Embryonic facial prominence (tissue), 1 donor: ENCODE measurements around the gene CIDEC.
"Not testable (repeated sequence)": the region's sequence is repeated elsewhere in the genome, so short reads cannot be mapped to it uniquely, and the experiment has no call there.

Experiments used
- DNase-seq: peaks from one replicate; pipeline ENCODE4 v3.0.0-alpha.2; 2016; ENCODE audit errors: extremely low spot score

The CIDEC gene

GRCh38 chr3:9901967-9902366 is 21.9 kb upstream of the CIDEC start:
- no peak for DNase-seq

GRCh38 chr3:9900965-9901415 is 20.9 kb upstream of the CIDEC start:
- not testable (repeated sequence) for DNase-seq

DNA sequence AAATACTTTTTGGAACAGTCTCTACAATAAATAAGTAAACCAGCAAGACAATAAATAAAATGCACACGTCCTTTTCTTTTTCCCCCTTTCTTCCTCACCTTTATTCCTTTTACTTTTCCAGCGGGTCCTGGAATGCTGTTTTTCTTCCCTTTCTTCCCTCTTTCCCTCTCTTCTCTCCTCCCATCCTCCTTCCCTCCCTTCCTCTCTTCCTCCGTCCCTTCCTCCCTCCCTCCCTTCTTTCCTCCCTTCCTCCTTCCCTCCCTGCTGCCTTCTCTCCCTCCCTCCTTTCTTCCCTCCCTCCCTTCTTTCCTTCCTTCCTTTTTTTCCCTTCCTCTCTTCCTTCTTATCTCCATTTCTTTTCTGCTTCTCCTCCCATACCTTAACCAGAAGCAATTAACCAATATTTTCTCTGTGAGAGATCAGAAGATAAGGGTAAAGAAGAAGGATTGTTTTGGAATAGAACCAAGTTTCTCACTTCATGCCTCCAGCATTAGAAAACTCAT is 19.3 kb upstream of the CIDEC start:
- no peak for DNase-seq

DNA sequence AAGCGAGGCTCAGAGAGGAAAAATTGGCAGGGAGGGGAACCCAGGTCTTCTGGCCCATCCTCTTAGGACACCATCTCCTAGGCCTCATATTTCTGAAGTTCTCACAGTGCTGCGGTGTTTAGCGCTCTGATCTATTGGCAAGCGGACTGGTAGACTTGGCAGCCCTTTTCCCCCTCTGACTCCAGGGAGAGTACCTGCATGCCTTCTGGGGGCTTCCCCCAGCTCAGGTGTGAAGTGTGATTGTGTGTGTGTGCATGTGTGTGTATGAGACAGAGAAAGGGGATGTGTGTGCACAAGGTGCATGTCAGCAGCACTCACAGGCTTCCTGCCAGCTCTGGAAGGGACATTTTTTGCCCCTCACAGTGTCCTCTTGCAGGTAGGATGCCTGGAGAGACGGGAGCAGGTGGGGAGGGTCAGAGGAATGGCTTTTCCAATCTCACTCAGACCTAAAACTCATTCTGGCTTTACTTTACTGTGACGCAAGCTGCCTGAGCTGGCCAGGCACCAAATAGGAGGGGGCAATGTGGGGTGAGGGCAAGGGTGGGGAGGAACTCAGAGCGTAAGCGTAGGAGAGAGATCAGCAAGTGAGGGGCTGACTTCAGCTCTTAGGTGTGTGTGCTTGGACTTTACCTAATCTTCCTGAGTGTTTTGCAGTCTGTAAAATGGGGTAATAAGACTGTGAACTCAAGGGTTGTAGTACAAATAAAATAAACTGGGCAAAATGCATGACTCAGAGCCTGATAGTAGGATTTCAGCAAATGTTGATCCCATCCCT is 18.6 kb upstream of the CIDEC start:
- DNase-seq, result no peak

DNA sequence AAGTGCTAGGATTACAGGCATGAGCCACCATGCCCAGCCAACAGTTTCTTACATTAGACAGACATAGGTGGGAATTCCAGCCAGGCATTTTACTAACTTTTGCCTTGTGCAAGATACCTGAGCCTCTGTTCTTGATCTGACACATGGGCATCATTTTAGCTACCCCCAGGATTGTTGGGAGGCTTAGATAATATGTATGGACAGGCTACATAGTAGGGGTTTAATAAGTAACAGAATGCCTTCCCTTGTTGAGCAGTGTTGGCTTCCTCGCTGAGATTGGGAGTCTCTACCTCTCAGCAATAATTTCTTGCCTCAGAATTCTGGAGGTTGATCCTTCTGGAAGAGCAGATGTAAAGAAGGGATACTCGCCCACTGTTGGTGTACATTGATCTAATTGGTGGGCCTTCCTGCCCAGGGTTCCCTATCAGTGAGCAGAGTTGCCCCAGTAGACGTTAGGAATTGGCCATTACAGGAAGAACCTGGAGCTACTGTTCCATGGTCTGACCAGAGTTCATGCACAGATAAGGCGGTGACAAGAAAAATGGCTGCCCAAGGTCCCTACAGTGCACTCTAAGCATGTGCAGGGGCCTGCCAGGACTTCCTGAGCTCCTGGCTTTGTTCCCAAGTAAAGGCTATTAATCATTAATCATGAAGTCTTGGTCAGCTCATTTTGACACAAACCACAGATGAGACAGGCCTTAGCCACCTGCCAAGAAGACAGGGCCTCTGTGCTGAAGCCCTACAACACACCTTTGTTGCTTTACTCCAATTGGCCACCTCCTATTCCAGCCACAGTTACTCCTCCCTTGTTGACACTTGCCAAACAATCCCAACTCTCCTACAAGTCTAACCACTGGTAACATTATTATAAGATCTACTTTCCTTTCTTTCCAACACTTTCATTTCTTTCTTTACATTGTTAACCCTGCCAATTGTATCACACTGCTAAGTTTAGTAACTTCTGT is 17.6 kb upstream of the CIDEC start:
- no peak for DNase-seq

DNA sequence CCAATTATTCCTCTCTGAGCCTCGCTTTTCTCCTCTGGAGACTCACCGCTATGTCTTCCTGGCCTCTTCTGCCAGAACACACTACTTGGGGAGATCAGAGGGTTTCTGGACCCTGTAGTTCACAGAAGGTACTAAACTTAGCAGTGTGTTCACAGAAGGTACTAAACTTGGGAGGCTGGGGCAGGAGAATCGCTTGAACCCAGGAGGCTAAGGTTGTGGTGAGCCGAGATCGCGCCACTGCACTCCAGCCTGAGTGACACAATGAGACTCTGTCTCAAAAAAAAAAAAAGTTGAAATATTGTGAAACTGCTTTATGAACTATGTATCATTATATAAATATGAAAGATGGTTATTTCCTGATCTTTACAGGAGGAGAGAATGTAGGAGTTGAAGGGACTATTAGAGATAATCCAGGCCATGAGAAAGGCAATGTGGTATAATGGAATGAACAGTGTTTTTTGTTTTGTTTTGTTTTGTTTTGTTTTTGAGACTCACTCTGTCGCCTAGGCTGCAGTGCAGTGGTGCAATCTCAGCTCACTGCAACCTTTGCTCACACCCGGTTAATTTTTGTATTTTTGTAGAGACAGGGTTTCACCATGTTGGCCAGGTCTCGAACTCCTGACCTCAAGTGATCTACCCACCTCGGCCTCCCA is 16.8 kb upstream of the CIDEC start:
- not testable (repeated sequence) for DNase-seq

- not testable (repeated sequence) for DNase-seq
These were observed 15.7 kb upstream of the CIDEC start for GRCh38 chr3:9895715-9896114.

DNA sequence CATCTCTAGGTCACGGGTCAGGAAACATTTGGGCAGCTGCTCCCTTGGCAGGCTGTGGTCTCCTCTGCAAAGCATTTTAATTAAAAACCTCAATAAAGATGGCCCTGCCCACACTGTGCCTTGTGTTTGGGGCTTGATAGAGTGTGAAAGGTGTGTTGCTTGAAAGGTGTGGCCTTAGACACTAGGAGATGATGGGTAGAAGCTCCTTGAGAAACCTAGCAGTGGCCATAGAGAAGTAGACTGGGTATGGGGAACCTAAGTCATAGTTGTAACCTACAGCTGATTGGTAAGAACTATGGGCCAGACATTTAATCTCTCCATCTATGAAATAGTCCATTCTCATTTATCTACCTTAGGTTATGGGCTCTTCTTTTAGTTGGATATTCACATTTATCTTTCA is 13.7 kb upstream of the CIDEC start:
- DNase-seq, result no peak

GRCh38 chr3:9891072-9891622 is 11.1 kb upstream of the CIDEC start:
- no peak for DNase-seq

- peak; percentile 75 for DNase-seq
These were observed 10.4 kb upstream of the CIDEC start, which contains the start of gene JAGN1 for GRCh38 chr3:9890249-9891071. TSS of gene JAGN1 (plus strand) at chr3:9890610. CDS start at chr3:9890723, 113 bp downstream.

GRCh38 chr3:9889405-9889804 is 9.4 kb upstream of the CIDEC start:
- DNase-seq, result no peak

- no peak for DNase-seq
These were observed 8.5 kb upstream of the CIDEC start for GRCh38 chr3:9888540-9888939.

GRCh38 chr3:9887480-9887879 is 7.4 kb upstream of the CIDEC start:
- DNase-seq, result no peak

DNA sequence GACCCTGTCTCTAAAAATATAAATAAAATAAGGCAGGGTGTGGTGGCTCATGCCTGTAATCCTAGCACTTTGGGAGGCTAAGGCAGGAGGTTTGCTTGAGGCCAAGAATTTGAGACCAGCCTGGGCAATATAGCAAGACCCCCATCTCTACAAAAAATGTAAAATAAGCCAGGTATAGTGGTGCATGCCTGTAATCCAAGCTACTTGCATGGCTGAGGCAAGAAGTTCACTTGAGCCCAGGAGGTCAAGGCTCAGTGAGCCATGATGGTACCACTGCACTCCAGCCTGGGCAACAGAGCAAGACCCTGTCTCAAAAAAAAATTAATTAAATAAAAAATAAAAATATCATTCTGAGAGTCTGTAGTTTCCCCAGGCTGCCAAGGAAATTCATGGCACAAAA is 6.3 kb upstream of the CIDEC start:
- no peak for DNase-seq

DNA sequence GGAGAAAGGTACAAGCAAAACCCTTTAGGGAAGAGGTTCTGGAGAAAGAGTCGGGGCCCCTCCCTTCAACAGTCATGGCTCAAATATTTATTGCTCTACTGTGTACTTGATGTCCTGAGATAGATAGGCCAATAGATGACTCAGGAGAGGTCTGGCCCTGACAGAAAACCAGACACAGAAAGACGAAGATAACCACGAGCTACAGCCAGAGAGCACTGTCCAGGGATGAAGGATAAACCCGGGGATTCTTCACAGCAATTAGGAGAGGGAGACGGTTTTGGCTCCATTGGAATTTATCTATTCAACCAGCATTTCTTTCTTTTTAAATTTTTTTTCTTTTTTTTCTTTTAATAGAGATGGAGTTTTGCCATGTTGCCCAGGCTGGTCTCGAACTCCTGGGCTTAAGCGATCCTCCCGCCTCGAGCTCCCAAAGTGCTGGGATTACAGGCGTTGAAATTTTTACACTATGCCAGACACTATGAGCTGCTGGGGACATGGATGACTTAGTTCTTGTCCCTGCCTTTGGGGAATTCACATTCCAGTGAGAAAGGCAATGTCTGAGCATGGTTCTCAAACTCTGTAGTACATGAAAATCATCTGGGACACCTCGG is 4.6 kb upstream of the CIDEC start:
- DNase-seq, result no peak

- DNase-seq, result no peak
These were observed 3.9 kb upstream of the CIDEC start for GRCh38 chr3:9883706-9884554.

DNA sequence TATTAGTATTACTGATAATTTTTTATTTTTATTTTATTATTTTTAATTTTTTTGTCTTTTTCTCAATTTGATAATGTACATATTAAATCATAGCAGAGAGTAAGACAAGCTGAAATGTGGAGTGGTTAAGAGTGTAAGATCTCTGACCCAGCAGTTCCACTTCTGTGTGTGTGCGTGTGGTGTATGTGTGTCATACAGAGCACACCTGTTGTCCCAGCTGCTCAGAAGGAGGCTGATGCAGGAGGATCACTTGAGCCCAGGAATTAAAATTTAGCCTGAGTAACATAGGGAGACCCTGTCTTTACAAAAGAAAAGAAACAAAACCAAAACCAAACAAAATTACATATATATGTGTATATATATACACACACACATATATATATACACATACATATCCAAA is 1.4 kb upstream of the CIDEC start:
- DNase-seq, result no peak

DNA sequence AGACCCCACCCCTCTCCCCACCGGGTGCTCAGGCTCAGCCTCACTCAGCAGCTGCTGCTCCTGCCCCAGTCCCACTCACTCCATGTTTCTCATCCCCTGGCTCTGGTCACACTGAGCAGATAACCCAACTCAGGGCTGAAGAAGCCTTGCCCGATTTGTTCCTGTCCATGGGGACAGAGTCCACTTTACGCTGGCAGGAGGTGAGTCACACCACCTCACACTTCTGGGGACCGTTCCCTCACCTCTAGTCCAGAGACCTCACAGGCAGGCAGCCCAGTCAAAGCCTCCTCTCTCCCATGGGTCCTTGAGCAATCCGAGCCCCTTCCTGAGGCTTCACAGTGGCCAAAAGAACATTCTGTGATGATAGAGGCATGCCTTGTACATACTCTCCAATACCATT is 1.4 kb downstream of the CIDEC start:
- DNase-seq, result no peak

- DNase-seq, result no peak
These were observed 3.1 kb downstream of the CIDEC start for GRCh38 chr3:9876991-9877390.
